Cardiac septum (tissue), 1 donor: ENCODE measurements around the gene HABP2. TPM values are rescaled to one million over a fixed set of nuclear protein-coding genes. Genes with fewer than 3 reads are reported as not detected.
A peak's percentile ranks its signal among the peaks of the same experiment; 100 is the strongest.

Experiments
- DNase-seq: peaks from one replicate; pipeline ENCODE4 v3.0.0-alpha.2; 2020; ENCODE audit warnings: low spot score
- intact Hi-C: fragments of 100-400 bp; cut with DNase I; formaldehyde crosslinking; loops from one replicate; pipeline ENCODE4 v1.14.0; 2022
- total RNA-seq: library from RNA; stranded (reverse); fragmentation: NEBNext Ultra II Directional; extraction: Animal tissue kit (Norgen Biotek cat#: 25700); gene quantifications from one replicate; pipeline ENCODE4 v1.2.1, GENCODE V29; 2021
- donor health status: DM: no; HTN: no; CAD: no.

The HABP2 gene
- total RNA-seq, 1 donor from 2014 or later: not detected

DNA sequence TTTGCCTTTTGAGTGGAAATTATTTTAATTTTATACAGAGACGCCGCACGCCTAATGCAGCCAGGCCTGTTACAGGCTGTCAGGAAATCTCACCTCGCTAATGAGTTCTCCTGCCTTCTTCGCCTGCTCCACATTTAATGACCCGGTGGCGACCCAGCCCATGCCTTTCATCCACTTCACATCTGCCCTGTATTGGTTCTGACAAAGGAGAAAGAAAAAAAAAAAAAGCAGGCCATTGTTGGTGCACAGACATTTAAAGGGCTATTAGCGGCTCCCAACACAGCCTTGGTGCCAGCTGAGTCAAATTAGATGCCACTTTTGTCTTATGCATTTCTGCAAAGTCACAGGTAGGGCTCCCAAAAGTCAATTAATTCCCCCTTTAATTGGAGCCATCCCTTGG, 67.7 kb downstream of the HABP2 start:
- peak; percentile 15 for DNase-seq

GRCh38 chr10:113620936-113621335, 68.1 kb downstream of the HABP2 start:
- intact Hi-C loops: no loop called here
- peak; percentile 22 for DNase-seq

More for the DNA sequence above, 67.7 kb downstream of the HABP2 start:
- intact Hi-C loops: no loop called here

DNA sequence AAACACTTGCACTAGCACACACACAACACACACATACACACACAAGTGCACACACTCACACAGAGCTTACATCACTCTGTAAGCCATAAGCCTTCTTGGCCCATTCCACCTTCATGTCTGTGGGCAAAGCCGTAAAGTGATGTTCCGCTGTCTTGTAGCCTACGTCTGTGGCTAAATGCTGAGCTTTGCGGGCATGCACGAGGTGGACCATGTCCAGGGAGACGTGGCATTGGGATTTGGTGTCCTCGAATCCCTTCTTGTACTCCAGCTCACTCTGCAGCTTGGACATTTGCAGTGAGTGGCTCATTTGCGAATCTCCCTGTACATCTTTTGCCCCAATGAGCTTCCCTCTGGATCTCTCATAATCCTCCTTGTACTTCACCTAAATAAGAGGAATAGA, 68.9 kb downstream of the HABP2 start:
- intact Hi-C loops: no loop called here
- no peak for DNase-seq

- intact Hi-C loops: no loop called here
- no peak for DNase-seq
These were observed 70.0 kb downstream of the HABP2 start for GRCh38 chr10:113622831-113623230.

- no peak for DNase-seq
- intact Hi-C loops: loop anchor here (5.0 kb wide), 1 partner anchor 37 kb away; the partner anchor contains the start of gene NRAP
These were observed 72.8 kb downstream of the HABP2 start for GRCh38 chr10:113625461-113626186.

- DNase-seq: no peak
- intact Hi-C loops: loop anchor here (5.0 kb wide), 1 partner anchor 35 kb away; the partner anchor contains the start of gene NRAP
These were observed 74.0 kb downstream of the HABP2 start for GRCh38 chr10:113626809-113627355.

GRCh38 chr10:113627836-113628235, 75.0 kb downstream of the HABP2 start:
- DNase-seq: no peak

DNA sequence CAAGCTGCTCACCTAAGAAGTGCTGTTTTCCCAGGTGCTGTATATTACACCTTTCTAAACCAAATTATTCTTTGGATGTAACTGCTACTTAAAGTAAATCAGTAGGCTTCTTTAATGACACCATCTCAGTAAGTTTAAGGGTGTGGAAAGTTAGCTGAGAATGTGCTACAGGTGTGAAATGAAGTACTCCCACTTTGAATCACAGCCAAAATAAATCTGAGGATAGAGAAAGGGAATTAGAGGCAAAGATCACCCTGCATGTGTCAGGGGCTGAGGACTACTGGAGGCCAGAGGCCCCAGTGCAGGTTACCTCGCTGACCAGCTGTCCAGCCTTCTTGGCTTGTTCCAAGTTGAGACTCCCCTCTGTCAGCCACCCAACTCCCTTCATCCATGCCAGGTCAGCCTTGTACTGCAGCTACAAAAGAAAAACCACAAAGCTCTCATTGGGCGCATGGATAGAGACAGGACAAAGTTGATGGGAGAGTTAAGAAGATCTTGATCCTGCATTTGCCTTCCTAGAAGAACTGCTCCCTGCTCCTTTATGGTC, 75.8 kb downstream of the HABP2 start:
- intact Hi-C loops: loop anchor here (5.0 kb wide), 1 partner anchor 34 kb away; the partner anchor contains the start of gene NRAP
- DNase-seq: no peak

More at GRCh38 chr10:113627836-113628235, 75.0 kb downstream of the HABP2 start:
- intact Hi-C loops: loop anchor here (5.0 kb wide), 1 partner anchor 34 kb away; the partner anchor contains the start of gene NRAP

DNA sequence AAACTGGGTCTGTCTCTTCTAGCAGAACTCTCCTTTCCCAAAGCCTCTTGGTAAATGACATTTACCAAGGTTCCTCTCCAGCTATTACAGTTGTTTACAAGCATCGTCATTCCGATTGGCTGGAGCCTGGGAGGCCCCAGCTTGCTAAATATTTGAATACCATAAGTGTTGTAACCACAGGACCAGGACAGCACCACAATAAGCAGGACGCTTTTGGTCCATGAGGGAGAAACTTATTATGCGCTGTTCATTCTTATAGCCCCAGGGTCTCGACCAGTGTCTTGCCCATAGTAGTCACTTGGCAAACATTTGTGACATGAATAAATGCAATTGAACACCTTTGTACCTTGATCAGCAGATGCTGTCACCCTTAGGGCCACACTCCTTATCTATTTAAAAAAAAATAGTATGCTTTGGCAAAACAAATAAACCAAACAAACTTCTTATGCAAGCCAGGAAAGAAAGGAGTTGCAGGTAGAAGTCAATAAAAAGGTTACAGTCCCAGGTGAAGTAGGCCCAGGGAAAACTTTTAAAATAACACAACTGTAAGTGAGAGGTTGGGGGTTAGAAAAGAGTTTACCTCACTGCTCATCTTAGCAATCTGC, 78.2 kb downstream of the HABP2 start:
- intact Hi-C loops: no loop called here
- DNase-seq: no peak

DNA sequence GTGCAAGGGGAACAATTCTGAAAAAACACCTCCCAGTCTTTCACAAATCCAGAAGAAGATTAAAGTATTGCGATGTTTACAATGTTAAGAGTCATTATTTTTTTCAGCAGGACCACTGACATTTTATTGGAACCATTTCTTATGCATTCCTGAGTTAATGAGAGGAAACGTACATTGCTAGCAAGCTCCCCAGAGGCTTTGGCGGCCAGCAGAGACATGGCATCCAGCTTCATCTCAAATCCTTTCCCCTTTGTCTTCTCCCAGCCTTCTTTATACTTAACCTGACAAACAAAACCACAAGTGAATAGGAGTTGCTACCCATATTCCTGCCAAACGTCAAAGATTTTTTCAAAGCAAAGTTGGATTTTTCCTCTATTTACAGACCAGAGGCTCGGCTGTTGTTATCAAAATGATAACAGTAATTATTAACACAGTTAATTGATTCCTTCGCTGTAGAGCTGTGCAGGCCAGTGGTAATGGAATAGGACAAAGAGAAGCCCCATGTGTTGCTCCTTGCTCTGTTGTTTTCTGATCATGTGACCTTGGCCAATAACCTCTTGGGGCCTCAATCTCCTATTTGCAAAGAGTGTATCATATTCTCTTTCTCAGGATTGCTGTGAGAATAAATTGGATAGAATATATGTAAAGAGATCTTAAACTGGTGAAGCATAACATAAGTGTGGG, 79.0 kb downstream of the HABP2 start:
- intact Hi-C loops: no loop called here
- no peak for DNase-seq

Other genes with a start within 250 kb of the HABP2 start
- 1,029 TPM for gene NRAP, start 111.0 kb downstream of the HABP2 start, total RNA-seq
- gene CASP7, start 126.9 kb downstream of the HABP2 start, total RNA-seq: 5.9 TPM
- gene PLEKHS1, start 198.6 kb downstream of the HABP2 start, total RNA-seq: not detected